ENCODE data around the gene MAPK8IP1. TPM values are rescaled to one million over a fixed set of nuclear protein-coding genes. Genes with fewer than 3 reads are reported as not detected.

MAPK8IP1 gene
- total RNA-seq, 1 experiment from 2014 or later = 12.7 TPM

DNA sequence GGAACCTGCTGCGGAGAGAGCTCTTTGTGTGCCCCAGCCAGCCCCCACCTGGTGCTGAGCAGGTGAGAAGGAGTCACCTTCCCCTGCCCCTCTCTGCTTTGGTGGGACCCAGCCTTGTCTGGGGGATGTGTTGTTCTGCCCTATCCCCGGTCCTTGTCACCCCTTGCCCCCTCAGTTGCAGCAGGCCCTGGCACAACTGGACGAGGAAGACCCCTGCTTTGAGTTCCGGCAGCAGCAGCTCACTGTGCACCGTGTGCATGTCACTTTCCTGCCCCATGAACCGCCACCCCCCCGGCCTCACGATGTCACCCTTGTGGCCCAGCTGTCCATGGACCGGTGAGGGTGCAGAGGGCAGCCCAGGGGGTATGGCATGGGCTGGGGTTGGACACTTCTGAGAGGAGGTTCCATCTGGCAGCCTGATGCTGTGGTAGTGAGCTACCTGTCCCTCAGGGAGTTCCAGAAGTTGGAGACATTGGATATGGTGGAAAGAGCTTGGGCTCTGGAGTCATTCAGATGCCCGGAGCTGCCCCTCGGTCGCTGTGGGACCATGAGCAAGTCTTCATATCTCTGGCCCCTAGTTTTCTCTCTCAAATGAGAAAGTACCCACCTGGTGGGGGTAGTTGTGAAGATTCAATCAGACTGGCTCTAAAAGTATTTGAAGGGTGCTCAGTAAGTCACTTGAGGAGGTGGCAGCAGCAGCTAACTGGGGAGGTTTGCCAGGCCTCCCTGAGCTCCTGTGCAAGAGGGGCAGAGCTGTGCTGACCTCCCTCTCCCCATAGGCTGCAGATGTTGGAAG lies 41.3 kb downstream of the MAPK8IP1 start:
- no peak for DNase-seq (ENCODE audit: low read depth, low spot score)
- in situ Hi-C loops (cut with HindIII; ENCODE audit: low pct_unique_long_range_greater_than_20kb, low sequenced_read_pairs) (no loop called here), intact Hi-C loops (cut with micrococcal nuclease; ENCODE audit: unreplicated experiment) (no loop called here)
- no peaks in the 10 kb centered on the region for H3K9me3 ChIP-seq (ENCODE audit: control insufficient read depth, insufficient read depth, low read depth, low read length)
- peaks cover 3% of the 10 kb centered on the region; the same call in 1 of the 2 replicates for H3K36me3 ChIP-seq (ENCODE audit: control insufficient read depth, insufficient read depth, low read length)
- no peaks in the 10 kb centered on the region; the same call in 1 of the 2 replicates for H3K27me3 ChIP-seq (ENCODE audit: control insufficient read depth, insufficient read depth, low read length)
- TF ChIP-seq TCF7L2 (IDR thresholded peaks at IDR 0.05; ENCODE audit: low read depth, low read length) (no peak), SIN3A (IDR thresholded peaks at IDR 0.05; ENCODE audit: borderline replicate concordance, insufficient read depth, low read depth, low read length) (no peak), POLR2AphosphoS5 (IDR thresholded peaks at IDR 0.05; ENCODE audit: low read depth, low read length) (no peak)
- TF ChIP-seq, protein P1, sequence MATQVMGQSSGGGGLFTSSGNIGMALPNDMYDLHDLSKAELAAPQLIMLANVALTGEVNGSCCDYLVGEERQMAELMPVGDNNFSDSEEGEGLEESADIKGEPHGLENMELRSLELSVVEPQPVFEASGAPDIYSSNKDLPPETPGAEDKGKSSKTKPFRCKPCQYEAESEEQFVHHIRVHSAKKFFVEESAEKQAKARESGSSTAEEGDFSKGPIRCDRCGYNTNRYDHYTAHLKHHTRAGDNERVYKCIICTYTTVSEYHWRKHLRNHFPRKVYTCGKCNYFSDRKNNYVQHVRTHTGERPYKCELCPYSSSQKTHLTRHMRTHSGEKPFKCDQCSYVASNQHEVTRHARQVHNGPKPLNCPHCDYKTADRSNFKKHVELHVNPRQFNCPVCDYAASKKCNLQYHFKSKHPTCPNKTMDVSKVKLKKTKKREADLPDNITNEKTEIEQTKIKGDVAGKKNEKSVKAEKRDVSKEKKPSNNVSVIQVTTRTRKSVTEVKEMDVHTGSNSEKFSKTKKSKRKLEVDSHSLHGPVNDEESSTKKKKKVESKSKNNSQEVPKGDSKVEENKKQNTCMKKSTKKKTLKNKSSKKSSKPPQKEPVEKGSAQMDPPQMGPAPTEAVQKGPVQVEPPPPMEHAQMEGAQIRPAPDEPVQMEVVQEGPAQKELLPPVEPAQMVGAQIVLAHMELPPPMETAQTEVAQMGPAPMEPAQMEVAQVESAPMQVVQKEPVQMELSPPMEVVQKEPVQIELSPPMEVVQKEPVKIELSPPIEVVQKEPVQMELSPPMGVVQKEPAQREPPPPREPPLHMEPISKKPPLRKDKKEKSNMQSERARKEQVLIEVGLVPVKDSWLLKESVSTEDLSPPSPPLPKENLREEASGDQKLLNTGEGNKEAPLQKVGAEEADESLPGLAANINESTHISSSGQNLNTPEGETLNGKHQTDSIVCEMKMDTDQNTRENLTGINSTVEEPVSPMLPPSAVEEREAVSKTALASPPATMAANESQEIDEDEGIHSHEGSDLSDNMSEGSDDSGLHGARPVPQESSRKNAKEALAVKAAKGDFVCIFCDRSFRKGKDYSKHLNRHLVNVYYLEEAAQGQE (IDR thresholded peaks at IDR 0.05; ENCODE audit: insufficient read depth in 1 of 2, low read depth in 2 of 2, low read length in 1 of 2) = no peak
- TF ChIP-seq, protein P2, sequence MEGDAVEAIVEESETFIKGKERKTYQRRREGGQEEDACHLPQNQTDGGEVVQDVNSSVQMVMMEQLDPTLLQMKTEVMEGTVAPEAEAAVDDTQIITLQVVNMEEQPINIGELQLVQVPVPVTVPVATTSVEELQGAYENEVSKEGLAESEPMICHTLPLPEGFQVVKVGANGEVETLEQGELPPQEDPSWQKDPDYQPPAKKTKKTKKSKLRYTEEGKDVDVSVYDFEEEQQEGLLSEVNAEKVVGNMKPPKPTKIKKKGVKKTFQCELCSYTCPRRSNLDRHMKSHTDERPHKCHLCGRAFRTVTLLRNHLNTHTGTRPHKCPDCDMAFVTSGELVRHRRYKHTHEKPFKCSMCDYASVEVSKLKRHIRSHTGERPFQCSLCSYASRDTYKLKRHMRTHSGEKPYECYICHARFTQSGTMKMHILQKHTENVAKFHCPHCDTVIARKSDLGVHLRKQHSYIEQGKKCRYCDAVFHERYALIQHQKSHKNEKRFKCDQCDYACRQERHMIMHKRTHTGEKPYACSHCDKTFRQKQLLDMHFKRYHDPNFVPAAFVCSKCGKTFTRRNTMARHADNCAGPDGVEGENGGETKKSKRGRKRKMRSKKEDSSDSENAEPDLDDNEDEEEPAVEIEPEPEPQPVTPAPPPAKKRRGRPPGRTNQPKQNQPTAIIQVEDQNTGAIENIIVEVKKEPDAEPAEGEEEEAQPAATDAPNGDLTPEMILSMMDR (IDR thresholded peaks at IDR 0.05) = no peak
- ATAC-seq = no peak
- BruUV-seq (replicated peaks) = no TSS peak
- H3K27ac ChIP-seq (ENCODE audit: low read length) = no peak overlapping the region
- no peak overlapping the region for H3K4me3 ChIP-seq (ENCODE audit: low read depth in 2 of 2, low read length in 2 of 2)
- ChIA-PET POLR2A (no interaction called here), CTCF (no interaction called here)
- no peaks in the 10 kb centered on the region for H3K4me1 ChIP-seq (ENCODE audit: control insufficient read depth, insufficient read depth, low read length)

DNA sequence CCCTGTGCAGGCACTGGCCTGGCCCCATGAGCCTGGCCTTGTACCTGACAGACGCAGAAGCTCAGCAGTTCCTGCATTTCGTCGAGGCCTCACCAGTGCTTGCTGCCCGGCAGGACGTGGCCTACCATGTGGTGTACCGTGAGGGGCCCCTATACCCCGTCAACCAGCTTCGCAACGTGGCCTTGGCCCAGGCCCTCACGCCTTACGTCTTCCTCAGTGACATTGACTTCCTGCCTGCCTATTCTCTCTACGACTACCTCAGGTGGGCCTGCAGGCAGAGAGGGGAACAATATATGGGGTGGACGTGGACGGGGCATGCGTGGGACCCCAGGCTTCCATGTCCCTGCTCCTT lies 41.9 kb downstream of the MAPK8IP1 start:
- H3K36me3 ChIP-seq (ENCODE audit: control insufficient read depth, insufficient read depth, low read length) = peaks cover 3% of the 10 kb centered on the region; the same call in 1 of the 2 replicates
- no peak overlapping the region for H3K4me3 ChIP-seq (ENCODE audit: low read depth in 2 of 2, low read length in 2 of 2)
- no peaks in the 10 kb centered on the region; the same call in 1 of the 2 replicates for H3K27me3 ChIP-seq (ENCODE audit: control insufficient read depth, insufficient read depth, low read length)
- no peak for TF ChIP-seq POLR2AphosphoS5 (IDR thresholded peaks at IDR 0.05; ENCODE audit: low read depth, low read length)
- TF ChIP-seq TCF7L2 (IDR thresholded peaks at IDR 0.05; ENCODE audit: low read depth, low read length) = no peak
- DNase-seq (ENCODE audit: low read depth, low spot score) (no peak), ATAC-seq (no peak)
- in situ Hi-C loops (cut with HindIII; ENCODE audit: low pct_unique_long_range_greater_than_20kb, low sequenced_read_pairs) = no loop called here
- POLR2A ChIA-PET = no interaction called here
- intact Hi-C loops (cut with micrococcal nuclease; ENCODE audit: unreplicated experiment) = no loop called here
- no TSS peak for BruUV-seq (replicated peaks)
- no peaks in the 10 kb centered on the region for H3K4me1 ChIP-seq (ENCODE audit: control insufficient read depth, insufficient read depth, low read length)
- H3K27ac ChIP-seq (ENCODE audit: low read length) = no peak overlapping the region
- CTCF ChIA-PET = no interaction called here
- H3K9me3 ChIP-seq (ENCODE audit: control insufficient read depth, insufficient read depth, low read depth, low read length) = no peaks in the 10 kb centered on the region
